ENCODE data around the gene MYL4.

MYL4 gene

DNA sequence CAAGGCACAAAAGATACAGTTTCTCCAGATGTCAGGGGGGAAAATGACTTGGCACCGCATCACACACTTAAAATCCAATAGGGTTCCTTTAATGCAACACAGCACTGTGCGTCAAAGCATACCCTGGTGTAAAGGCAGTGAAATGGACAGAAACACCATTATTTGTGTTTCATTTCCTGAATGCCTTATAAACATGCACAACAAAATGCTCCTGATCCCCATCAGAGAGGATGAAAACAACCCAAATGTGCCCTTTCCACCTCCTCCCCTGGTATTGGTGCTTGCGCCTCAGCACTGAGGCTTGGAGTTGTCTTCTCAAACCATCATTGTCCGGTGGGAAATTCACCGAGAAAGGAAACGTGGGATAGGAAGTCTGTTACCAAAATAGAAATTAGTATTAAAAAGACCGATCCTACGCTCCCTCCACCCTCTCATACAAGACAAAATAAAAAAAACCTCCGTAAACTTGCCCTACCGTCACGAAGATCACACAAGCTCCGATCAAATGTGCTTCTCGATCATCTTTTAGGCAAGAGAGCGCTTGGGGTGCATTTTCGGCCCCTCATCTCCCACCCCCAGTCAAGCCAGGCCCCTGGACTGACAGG, 20.8 kb upstream of the MYL4 start:
- peak; percentile 55 for DNase-seq (ENCODE audit: low read depth)
- TF ChIP-seq CTCF (IDR thresholded peaks at IDR 0.05; ENCODE audit: insufficient read depth, low read depth, low read length, missing control alignments): no peak
- peak overlapping the region; percentile 96 for H3K4me3 ChIP-seq (ENCODE audit: low read depth, low read length)

- H3K4me3 ChIP-seq (ENCODE audit: low read depth, low read length): peak within 1 kb of the TSS; percentile 96
- peak; percentile 99 for DNase-seq (ENCODE audit: low read depth)
- no peak for TF ChIP-seq CTCF (IDR thresholded peaks at IDR 0.05; ENCODE audit: insufficient read depth, low read depth, low read length, missing control alignments)
Measured at GRCh38 chr17:47188876-47189731, 20.0 kb upstream of the MYL4 start, which contains the start of gene CDC27. CDC27 (minus strand) TSS chr17:47189295; CDS start chr17:47189172, 123 bp downstream.

DNA sequence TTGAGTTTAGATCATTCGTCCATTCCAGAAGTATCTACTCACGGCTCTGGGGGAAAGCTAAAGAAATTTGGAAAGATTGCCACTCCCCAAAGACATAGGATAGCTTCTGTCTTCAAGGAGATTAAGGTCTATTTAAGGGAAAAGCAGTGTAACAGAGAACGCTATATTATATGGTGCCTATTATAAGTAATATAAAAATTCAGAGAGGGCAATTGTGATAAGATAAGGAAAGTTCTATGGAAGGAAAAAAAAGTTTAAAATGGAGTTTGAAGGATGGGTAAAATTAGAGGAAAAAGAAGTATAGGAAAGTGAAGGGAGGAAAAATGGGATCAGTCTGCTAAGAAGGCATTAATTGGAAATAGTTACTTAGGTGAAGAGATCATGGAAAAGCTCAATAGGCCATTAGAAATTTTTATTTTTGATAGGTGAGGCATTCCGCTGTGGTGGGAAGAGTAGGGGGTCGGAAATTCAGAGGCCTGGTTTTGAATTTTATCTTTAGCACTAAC, 19.4 kb upstream of the MYL4 start:
- no peak for DNase-seq (ENCODE audit: low read depth)
- H3K4me3 ChIP-seq (ENCODE audit: low read depth, low read length): peak overlapping the region; percentile 56
- no peak for TF ChIP-seq CTCF (IDR thresholded peaks at IDR 0.05; ENCODE audit: insufficient read depth, low read depth, low read length, missing control alignments)

GRCh38 chr17:47190243-47190642, 18.9 kb upstream of the MYL4 start:
- DNase-seq (ENCODE audit: low read depth): no peak
- H3K4me3 ChIP-seq (ENCODE audit: low read depth, low read length): no peak overlapping the region
- no peak for TF ChIP-seq CTCF (IDR thresholded peaks at IDR 0.05; ENCODE audit: insufficient read depth, low read depth, low read length, missing control alignments)

DNA sequence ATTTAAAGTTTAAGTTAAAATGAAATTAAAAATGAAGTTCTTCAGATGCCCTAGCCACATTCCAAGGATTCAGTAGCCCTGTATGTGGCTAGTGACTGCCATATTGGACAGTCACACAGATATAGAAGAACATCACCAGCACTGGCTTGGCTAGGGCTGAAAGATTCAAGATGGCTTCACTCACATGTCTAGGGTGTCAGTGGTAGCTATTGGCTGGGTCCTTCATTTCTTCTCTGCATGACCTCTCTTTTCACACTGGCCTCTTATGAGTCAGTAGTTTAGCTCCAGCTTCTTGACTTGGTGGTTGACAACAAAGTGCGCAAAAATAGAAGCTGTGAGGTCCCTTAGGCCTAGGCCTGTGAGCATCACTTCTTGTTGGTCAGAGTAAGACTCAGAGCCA, 18.4 kb upstream of the MYL4 start:
- no peak for DNase-seq (ENCODE audit: low read depth)
- TF ChIP-seq CTCF (IDR thresholded peaks at IDR 0.05; ENCODE audit: insufficient read depth, low read depth, low read length, missing control alignments): no peak
- no peak overlapping the region for H3K4me3 ChIP-seq (ENCODE audit: low read depth, low read length)

DNA sequence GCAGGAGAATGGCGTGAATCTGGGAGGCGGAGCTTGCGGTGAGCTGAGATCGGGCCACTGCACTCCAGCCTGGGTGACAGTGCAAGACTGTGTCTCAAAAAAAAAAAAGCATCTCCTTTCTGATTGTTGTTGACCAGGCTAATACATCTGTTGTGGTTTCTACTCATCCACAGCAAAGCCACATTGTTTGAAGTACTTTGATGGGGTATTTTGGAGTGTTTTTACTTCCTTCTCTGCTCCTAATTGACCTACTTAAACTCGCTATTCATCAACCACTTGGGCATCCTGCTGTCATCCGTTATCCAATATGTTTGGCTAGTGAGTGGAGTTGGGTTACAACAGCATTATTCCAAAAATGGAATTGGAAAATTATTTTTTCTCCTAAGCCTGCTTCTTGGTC, 16.6 kb upstream of the MYL4 start:
- peak; percentile 82 for DNase-seq (ENCODE audit: low read depth)
- H3K4me3 ChIP-seq (ENCODE audit: low read depth, low read length): no peak overlapping the region
- TF ChIP-seq CTCF (IDR thresholded peaks at IDR 0.05; ENCODE audit: insufficient read depth, low read depth, low read length, missing control alignments): no peak

Measured in GM12865 (cell line).